ENCODE measurements around the gene MAPK9. TPM values are rescaled to one million over a fixed set of nuclear protein-coding genes. Genes with fewer than 3 reads are reported as not detected.

MAPK9 gene
- total RNA-seq, 1 experiment from 2014 or later, result 65.4 TPM

DNA sequence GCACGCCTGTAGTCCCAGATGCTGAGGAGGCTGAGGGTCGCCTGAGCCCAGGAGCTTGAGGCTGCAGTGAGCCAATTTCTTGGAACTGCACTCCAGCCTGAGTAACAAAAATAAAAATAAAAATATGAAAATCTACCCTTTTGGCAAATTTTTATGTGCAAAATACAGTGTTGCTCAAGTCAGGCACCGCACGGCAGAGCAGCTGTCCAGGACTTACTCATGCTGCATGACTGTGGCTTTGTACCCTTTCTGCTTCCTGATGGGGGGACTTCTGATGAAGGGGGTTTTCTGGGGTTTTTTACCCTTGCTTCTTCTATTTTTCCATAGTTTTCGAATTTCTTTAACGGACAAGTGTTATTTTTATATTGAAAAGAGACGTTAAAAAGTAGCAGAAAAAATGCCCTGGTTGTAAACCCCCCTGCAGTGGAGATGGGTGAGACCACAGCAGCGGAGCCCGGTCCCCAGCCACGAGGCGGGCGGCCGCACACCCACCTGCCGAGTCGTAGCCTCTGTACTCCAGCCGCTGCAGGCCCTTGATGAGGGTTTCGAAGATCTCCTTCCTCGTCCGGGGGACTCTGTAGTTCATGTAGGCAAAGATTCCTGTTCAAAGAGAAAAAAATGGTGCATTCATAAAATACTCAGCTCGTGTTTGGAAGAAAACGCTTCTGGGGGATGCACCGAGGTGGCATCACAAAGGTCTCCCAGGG lies 46.3 kb upstream of the MAPK9 start:
- CTCF ChIA-PET, result interaction anchor here (0.6 to 1.2 kb wide), 2 partner anchors 9 to 49 kb away, joined by 3 read pairs; no protein-coding TSS in a partner anchor
- DNase-seq, result no peak
- Mint-ChIP-seq H3K9me3 (ENCODE audit: low read depth, unreplicated experiment) (no peaks in the 10 kb centered on the region), H3K36me3 (ENCODE audit: insufficient read depth, unreplicated experiment) (no peaks in the 10 kb centered on the region), H3K27ac (ENCODE audit: unreplicated experiment) (no peak overlapping the region), H3K27me3 (ENCODE audit: unreplicated experiment) (peaks cover 21% of the 10 kb centered on the region), H3K4me3 (ENCODE audit: low read depth, unreplicated experiment) (no peak overlapping the region), H3K4me1 (ENCODE audit: low read depth, unreplicated experiment) (peaks cover 8% of the 10 kb centered on the region)
- no TSS peak for BruUV-seq (replicated peaks)
- intact Hi-C loops (cut with micrococcal nuclease; ENCODE audit: unreplicated experiment), result no loop called here
- TF ChIP-seq, protein P1, sequence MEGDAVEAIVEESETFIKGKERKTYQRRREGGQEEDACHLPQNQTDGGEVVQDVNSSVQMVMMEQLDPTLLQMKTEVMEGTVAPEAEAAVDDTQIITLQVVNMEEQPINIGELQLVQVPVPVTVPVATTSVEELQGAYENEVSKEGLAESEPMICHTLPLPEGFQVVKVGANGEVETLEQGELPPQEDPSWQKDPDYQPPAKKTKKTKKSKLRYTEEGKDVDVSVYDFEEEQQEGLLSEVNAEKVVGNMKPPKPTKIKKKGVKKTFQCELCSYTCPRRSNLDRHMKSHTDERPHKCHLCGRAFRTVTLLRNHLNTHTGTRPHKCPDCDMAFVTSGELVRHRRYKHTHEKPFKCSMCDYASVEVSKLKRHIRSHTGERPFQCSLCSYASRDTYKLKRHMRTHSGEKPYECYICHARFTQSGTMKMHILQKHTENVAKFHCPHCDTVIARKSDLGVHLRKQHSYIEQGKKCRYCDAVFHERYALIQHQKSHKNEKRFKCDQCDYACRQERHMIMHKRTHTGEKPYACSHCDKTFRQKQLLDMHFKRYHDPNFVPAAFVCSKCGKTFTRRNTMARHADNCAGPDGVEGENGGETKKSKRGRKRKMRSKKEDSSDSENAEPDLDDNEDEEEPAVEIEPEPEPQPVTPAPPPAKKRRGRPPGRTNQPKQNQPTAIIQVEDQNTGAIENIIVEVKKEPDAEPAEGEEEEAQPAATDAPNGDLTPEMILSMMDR (IDR thresholded peaks at IDR 0.05; ENCODE audit: unreplicated experiment), result no peak

DNA sequence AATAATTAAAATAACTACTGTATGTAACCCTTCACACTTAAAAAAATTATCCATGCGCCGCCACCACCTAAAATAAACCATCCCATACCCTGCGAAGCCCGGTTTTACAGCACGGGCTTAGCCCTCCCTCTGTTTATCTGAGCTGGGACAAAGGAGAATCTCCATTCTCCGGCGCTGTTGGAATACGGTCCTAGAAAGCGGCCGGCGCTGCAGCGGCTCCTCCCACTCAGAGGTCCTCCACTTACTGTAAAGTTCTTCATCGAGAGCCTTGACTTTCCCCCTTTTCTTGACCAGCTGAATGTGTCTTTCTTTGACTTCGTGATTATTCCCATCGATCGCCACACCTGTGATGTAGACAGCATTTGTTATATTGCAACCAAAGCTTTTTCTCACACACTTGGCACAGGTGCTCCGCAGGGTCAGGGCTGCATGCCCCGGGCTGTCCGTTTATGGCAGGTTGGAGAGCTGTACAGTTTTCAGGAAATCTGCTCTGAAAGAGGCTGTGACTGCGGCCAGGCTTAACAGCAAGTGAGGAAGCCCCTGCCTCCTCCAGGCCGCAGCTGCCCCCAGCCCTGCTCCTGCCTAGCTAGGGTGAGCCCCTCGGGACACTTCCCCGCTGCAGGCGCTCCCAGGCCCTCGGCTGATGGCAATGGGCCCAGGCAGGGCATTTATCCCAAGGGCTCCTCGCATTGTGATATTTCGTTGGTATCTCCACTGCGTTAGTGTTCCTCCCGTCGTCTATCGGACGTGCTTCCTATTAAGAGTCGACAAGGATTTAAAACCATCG lies 44.5 kb upstream of the MAPK9 start:
- TF ChIP-seq, protein P1 (IDR thresholded peaks at IDR 0.05; ENCODE audit: unreplicated experiment), result no peak
- Mint-ChIP-seq H3K27ac (ENCODE audit: unreplicated experiment) (no peak overlapping the region), H3K4me1 (ENCODE audit: low read depth, unreplicated experiment) (peaks cover 13% of the 10 kb centered on the region), H3K36me3 (ENCODE audit: insufficient read depth, unreplicated experiment) (no peaks in the 10 kb centered on the region), H3K27me3 (ENCODE audit: unreplicated experiment) (peaks cover 13% of the 10 kb centered on the region), H3K4me3 (ENCODE audit: low read depth, unreplicated experiment) (no peak overlapping the region), H3K9me3 (ENCODE audit: low read depth, unreplicated experiment) (no peaks in the 10 kb centered on the region)
- BruUV-seq (replicated peaks), result no TSS peak
- intact Hi-C loops (cut with micrococcal nuclease; ENCODE audit: unreplicated experiment), result no loop called here
- DNase-seq, result no peak
- CTCF ChIA-PET, result interaction anchor here (0.9 kb wide), 1 partner anchor 8 kb away, joined by 4 read pairs; no protein-coding TSS in a partner anchor

DNA sequence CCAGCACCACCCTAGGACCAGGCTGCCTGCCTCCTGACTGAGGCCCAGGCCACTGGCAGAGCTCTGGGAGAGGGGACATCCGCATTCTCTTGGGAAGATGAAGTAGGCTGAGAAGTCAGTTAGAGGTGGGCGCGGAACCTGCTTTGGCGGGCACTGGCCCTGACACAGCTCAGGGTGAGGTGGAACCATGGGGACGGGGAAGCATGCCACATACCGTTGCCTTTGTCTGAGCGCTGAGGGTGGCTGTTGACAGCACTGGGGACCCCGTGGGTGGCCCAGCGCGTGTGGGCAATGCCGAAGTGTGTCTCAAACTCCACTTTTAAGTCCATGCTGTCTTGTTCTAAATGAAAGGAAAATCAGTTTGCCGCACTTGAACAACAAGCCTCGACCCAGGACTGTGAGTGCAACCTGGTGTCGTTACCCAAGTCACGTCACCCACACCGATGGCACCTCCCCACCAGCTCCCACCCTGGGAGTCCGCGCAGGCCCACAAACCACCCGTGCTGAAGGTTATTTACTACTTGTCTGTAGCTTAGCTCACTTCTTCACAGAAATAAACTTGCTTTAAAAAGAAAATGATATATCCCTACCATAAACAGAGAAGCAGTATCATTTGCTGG lies 43.8 kb upstream of the MAPK9 start:
- CTCF ChIA-PET, result no interaction called here
- Mint-ChIP-seq H3K4me3 (ENCODE audit: low read depth, unreplicated experiment) (no peak overlapping the region), H3K36me3 (ENCODE audit: insufficient read depth, unreplicated experiment) (no peaks in the 10 kb centered on the region), H3K27me3 (ENCODE audit: unreplicated experiment) (peaks cover 13% of the 10 kb centered on the region), H3K9me3 (ENCODE audit: low read depth, unreplicated experiment) (no peaks in the 10 kb centered on the region), H3K27ac (ENCODE audit: unreplicated experiment) (no peak overlapping the region), H3K4me1 (ENCODE audit: low read depth, unreplicated experiment) (peaks cover 20% of the 10 kb centered on the region)
- intact Hi-C loops (cut with micrococcal nuclease; ENCODE audit: unreplicated experiment), result no loop called here
- BruUV-seq (replicated peaks), result no TSS peak
- TF ChIP-seq, protein P1 (IDR thresholded peaks at IDR 0.05; ENCODE audit: unreplicated experiment), result no peak
- DNase-seq, result no peak

DNA sequence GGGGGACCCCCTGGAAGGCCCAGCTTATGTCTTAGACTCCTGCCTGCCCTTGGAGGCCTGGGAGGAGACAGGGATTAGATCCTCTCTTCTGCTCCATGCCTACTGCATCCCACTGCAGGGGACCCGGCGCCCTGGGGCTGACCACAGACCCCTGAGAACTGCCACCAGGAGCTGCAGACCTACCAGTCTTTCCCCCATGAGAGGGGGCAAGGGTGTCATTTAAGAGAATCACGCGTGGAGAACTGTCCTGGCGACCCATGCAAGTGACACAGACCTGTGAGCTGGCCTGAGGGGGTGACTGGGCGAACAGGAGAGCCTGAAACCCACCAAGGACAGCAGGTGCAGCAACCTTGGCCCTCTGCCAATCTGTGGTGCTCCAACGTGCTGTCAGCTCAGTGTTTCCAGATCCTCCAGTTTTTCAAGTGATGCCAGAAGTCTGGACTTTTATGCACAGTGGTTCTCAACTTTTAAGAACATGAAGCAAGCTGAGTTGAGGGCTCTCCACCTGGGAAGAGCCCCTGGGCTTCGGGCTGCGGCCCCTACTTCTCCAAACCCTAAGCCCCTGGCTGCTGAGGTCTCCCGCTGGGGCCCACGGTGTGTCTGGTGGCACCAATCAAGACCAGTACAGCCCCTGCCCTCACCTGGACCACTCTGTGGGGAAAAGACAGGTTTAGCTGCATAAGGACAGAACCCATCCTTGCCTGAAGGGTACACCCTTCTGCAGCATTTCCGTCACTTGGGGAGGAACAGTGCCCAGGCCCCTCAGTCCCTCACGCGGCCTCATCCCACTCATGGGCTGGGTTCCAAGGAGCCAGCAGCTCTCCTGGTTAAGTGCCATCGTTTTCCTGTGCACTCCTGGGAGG lies 43.1 kb upstream of the MAPK9 start:
- no peaks in the 10 kb centered on the region for H3K9me3 Mint-ChIP-seq (ENCODE audit: low read depth, unreplicated experiment)
- peaks cover 16% of the 10 kb centered on the region for H3K27me3 Mint-ChIP-seq (ENCODE audit: unreplicated experiment)
- peaks cover 1% of the 10 kb centered on the region for H3K36me3 Mint-ChIP-seq (ENCODE audit: insufficient read depth, unreplicated experiment)
- no TSS peak for BruUV-seq (replicated peaks)
- DNase-seq, result no peak
- H3K27ac Mint-ChIP-seq (ENCODE audit: unreplicated experiment), result no peak overlapping the region
- TF ChIP-seq, protein P1 (IDR thresholded peaks at IDR 0.05; ENCODE audit: unreplicated experiment), result no peak
- CTCF ChIA-PET, result no interaction called here
- no peak overlapping the region for H3K4me3 Mint-ChIP-seq (ENCODE audit: low read depth, unreplicated experiment)
- H3K4me1 Mint-ChIP-seq (ENCODE audit: low read depth, unreplicated experiment), result peaks cover 28% of the 10 kb centered on the region
- intact Hi-C loops (cut with micrococcal nuclease; ENCODE audit: unreplicated experiment), result loop anchor here (5.0 kb wide), 1 partner anchor 137 kb away; no protein-coding TSS in a partner anchor
